Muscle of back (tissue), 11 donors: ENCODE results near the gene PIANP. TPM values are rescaled to one million over a fixed set of nuclear protein-coding genes. Genes with fewer than 3 reads are reported as not detected.
"Not testable (repeated sequence)": the region's sequence is repeated elsewhere in the genome, so short reads cannot be mapped to it uniquely, and the experiment has no call there.

Experiments used
- DNase-seq, 3 donors: peaks; one replicate each; pipeline versions ENCODE4 v3.0.0 to v3.0.0-alpha.2; 2013
- polyA plus RNA-seq, 10 donors: library from polyadenylated mRNA; unstranded; fragments of 120-200 nt; gene quantifications; one replicate each; pipeline ENCODE4 v1.2.1, GENCODE V29; 2013; ENCODE audit not compliant: insufficient read length in 10 of 10

The PIANP gene
- polyA plus RNA-seq, 10 donors, result 2.6 to 7.0 (median 4.4) TPM

DNA sequence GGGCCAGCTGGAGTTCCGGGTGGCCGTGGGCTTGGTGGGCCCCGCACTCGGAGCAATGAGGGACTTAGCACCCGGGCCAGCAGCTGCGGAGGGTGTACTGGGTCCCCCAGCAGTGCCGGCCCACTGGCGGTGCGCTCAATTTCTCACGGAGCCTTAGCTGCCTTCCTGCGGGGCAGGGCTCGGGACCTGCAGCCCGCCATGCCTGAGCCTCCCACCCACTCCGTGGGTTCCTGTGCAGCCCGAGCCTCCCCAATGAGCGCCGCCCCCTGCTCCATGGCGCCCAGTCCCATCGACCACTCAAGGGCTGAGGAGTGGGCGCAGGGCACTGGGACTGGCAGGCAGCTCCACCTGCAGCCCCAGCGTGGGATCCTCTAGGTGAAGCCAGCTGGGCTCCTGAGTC is 7.7 kb upstream of the PIANP start:
- not testable (repeated sequence) for DNase-seq

DNA sequence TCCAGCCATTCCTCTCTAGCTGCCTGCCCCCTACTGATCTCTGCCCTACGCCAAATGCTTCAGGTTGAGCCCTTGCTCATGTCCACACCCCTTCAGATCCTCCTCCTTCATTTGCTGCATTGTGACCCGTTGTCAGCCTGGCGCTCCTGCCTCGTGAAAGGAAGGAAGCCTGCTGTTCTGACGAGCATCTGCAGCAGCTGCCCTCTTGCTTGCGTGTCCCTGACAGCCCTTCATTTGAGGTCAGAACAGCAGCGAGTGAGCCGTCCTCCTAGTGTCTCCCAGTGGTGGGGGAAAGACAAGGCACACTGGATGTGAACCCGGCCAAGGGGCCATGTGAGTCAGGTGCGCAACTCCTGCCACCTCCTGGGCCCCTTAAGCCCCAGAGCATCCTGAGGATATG is 3.0 kb upstream of the PIANP start:
- no peak for DNase-seq

DNA sequence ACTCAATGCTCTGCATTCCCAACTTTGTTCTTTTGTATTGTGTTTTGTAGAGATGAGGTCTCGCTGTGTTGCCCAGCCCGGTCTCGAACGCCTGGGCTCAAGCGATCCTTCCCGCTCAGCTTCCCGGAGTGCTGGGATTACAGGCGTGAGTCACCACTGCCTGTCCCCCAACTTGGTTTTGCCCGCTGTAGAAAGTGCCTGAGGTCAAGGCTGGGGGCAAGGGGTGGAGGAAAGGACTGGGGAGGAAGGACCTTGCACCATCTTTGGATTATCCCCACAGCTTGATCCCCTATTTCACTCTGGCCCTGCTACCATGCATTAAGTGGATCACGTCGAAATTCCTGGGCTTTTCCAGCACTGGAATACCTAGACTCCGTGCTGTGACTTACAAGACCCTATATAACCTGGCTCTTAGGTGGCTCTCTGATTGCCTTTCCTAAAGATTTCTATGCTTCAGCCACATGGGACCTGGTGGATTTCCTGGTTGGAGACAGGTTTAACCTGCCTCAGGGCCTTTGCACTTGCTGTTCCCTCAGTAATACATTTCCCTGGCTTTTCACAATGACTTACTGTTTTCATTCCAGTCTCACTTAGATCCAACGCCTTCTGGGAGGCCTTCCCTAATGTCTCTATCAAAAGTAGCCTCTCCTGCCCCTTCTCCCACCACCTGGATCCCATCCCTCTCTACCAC is 608 bp upstream of the PIANP start:
- no peak for DNase-seq

DNA sequence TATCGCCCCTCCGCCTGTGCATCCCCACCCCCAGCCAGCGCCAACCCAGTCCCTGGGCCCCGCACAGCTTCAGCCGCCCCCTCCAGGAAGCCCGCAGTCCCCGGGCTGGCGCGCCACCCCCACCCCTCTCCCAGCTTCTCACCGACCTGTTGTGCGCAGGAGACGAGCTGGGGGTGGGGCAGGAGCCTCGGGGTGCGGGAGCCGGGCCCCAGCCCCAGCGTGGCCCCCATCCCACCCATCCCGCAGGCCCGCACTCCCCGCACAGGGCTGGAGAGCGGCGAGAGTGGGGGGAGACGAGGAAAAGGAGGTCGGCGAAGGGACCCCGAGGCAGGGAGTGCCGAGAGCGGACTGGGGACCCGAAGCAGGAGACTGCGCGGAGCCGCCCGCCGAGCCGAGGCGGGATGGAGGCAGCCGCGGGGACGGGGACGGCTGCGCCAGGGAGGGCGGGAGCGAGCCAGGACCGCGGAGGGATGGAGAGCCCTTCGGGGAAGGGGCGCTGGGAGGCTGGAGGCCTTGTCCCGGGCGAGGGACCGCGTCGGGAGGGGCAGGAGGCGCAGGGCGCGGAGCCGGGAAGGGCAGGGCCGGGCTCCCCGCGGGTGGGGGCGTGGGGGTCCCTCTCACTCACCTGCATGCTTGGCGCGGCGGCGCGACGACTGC is 498 bp downstream of the PIANP start:
- peak in 1 of 3 donors; percentile 73 for DNase-seq

DNA sequence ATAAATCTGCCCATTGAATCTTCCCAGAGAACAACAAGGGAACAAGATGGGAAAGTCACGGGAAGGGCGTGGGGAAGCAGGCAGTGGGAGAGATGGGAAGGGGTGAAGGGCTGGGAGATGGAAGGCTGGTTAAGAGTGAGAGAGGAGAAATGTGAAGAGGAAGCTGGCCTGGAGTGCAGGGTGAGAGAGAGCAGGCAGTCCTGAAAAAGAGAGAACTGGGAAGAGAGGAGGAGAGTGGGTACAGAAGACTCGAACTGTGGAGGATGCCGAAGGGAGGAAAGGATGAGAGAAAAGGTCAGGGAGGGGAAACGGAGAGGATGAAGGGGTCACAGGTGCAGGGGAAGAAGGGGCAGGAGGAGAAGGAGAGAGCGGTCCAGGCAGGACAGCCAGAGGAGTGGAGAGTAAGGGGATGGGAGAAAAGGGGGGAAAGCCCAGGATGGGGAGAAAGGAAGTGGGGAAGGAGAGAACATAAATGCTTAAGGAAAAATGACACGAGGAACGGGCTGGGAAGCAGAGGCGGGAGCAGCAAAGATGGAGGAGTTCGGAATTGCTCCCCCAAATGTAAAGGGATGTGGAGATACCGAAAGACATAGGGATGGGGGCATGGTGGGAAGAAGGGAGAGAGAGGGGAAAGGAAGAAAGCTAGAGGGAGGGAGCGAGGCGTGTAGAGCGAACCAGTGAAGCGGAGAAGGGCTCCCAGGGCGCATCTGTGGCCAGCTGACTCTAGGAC is 1.2 kb downstream of the PIANP start:
- DNase-seq, result peak in 1 of 3 donors; percentile 18

DNA sequence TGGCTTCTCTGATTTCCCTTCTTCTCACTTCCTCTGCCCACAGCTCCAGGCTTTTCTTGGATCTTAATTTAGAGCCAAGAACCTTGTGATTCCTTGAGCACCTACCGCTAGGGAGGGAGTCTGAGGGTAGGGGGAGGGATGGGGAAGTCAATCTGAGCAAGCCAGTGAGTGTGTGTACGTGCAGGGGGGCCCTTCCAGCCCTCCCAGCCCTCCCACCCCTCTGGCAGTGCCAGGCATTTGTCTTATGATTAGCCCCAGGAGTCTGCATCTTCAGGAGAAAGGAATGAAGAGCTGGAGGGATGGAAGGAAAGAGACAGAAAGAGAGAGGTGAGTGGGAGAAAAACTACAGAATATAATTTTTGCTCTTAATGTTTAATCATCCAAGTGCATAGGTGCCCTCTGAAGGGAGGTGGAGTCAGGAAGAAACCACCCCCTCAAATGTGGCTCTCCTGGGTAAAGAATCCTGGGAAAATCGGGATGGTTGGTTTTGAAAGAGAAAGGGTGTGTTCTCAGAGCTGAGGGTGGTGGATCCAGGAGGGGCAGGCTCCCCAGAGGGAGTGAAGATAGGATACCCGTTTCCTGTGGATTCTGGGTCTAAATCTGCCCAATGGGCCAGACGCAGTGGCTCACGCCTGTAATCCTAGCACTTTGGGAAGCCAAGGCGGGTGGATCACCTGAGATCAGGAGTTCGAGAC is 2.1 kb downstream of the PIANP start:
- no peak for DNase-seq

DNA sequence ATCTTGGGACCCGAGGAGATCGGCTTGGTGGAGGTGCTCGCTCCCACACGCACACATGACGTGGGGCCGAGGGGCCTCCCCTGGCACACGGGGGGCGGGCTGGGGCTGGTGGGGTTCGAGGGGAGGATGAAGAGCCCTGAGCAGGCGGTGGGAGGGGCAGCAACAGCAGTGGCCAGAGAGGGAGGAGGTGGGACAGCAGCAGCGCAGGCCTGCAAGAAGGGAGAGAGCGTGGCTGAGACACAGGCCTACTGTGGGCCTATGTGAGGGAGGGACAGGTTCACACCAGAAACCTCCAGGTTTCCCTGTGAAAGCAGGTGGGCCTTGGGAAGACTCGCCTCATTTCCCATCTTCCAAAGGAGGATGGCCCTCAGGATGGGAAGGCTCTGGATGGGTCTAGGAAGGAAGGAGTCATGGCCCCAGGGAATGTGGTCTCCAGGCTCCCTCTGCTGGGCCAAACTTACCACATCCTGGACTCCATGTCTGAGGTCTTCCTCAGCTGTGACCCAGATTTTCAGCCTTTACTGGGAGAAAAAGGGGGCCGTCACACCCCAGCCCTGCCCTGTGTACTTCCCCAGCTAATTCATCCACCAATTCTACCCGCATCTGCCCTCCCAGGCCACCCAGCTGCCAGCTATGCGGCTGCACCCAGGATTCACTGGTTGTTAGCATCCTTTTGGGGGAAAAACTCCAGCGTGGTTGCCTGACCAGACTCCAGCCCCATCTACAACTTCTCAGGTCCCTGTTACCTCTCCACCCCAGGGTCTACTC is 2.8 kb downstream of the PIANP start:
- peak in 1 of 3 donors; percentile 33 for DNase-seq

DNA sequence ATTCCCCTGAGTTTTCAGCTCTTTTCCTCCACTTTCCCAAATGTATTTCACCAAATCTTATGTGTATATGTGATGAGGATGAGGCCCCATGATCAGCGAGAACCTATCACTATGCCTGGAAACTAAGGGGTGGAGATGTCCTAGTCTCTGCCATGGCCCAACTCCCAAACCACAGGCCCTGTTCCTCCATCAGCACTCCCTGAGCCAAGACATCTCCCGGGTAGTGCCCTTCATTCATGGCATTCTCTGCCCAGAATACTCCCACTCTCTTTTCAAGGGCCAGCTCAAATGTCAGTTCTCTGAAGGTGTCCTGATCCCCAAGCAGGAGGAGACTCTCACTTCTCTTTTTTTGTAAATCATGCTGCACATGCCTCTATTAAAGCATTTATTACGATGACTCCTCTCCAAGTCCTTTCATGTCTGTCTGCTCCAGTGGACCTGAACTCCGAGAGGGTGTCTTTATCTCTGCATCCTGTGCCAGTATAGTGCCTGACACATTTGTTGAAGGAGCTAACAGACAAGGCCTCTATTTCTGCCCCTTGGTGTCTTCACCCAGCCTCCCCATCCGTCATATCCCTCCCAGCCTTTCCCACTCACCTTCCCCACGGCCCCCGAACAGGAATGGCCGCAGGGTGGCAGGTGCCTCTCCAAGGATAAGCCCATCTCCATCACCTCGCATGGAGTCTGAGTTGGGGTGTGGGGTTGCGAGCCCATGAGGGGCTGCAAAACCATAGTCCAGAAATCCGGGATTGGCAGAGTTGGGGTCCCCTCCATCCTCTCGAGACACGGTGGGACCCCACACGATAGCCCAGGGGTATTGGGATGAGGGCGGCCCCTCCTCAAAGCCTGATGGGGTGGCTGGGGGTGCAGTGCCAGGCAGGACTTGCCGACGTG is 3.7 kb downstream of the PIANP start:
- no peak for DNase-seq

DNA sequence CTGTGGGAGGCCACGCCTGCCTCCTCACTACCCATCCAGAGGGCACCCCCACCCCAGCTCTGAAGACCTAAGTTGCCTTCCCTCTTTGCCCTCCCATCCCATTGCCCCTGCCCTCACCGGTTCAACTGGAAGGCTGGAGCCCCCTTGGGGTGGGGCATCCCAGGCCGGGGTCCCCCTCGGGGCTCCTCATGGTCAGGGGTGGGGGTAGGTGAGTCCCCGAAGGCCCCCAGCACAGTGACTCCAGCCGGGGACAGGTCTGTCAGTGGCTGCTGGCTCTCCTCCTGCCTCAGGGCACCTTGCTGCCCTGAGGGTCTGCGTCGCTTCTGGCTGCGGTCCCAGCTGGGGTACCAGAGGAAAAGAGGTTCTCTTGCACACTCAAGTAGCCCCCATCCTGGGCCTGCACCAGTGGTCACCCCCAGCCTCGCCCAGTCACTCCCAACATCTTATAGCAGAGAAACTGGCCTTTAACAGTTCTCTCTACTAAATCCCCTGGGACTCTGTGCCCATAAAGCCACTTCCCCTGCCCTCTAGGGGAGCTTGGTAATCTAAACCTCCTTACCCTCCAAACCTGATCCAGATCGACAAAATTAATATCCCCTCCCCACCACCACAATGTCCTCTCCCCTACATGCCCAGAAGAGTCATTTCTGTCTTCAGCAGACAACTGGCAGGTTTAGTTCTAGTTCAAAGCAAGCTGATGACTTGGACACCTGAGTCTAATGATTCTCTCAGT is 5.1 kb downstream of the PIANP start:
- no peak for DNase-seq

DNA sequence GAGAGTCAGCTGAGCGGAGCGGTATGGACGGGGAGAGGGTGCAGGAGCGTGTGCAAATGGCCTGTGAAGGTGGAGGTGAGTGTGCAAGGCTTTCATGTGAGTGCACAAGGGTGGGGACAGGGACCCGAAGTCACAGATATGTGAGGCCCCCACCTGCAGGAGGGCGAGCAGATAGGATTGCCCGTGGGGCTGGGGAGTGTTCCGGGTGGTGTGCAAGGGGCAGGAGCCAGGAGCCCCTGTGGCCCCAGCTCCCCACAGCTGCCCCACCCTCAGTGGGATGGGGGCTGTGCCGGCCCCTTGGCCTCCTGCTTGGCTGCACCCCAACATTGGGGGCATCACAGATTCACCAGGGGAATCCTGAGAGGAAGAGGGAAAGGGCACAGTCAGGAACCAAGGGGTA is 5.9 kb downstream of the PIANP start:
- no peak for DNase-seq

DNA sequence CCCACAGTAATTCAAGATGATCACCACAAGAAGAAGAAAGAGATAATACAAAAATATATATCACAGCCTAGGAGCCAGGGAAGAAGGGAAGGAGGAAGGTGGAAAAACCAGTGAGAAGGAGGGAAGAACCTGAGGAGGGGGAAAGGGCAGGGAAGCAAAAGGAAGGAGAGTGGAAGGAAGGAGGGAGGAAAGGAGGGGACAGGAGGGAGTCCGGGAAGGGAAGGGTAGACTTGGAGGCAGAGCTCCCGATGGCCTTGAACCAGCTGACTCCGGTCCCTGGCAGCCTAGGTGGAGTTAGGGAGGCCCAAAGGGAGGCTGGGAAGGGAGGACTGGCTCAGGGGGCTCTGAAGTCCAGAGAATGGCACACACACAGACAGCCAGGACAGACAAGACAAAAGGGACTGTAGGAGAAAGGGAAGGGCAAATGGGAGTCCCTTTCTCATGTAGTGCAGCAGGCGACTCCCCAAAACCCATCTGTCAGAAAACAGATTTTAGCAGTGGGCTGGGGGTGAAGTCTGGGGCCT is 6.7 kb downstream of the PIANP start:
- no peak for DNase-seq

DNA sequence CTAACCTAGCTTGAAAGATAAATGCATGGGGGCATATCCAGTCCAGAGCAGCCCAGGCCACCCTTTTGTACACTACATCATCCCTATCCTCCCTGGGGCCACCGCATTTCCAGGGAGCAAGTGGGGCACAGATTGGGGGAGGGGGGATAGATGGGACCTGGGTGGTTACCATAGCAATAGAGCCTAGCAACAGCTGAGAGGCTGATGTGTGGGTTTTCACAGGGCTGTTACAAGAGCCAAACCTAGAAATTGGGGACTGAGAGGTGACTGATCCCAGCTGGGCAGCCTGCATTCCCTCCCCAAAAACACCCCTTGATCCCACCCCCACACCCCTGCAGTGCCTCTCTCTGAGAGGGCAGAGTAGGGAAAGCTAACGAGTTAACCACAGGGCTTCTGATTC is 7.7 kb downstream of the PIANP start:
- DNase-seq, result no peak

DNA sequence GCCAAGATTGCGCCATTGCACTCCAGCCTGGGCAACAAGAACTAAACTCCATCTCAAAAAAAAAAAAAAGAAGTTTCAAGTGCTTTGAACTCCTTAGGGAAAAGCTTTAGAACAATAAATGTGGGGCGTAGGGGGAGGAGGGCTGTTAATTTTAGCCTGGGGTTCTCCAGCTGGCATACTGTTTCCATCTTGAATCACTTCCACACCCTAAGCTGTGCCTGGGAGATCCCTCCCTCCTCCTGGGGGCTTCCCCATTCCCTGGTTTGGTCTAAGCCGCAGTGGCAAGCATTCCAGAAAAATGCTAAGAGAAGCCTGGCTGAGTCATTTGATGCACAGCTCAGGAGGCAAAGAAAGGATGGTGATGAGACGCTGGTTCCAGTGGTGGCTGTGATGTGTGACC is 9.1 kb downstream of the PIANP start:
- DNase-seq, result no peak

DNA sequence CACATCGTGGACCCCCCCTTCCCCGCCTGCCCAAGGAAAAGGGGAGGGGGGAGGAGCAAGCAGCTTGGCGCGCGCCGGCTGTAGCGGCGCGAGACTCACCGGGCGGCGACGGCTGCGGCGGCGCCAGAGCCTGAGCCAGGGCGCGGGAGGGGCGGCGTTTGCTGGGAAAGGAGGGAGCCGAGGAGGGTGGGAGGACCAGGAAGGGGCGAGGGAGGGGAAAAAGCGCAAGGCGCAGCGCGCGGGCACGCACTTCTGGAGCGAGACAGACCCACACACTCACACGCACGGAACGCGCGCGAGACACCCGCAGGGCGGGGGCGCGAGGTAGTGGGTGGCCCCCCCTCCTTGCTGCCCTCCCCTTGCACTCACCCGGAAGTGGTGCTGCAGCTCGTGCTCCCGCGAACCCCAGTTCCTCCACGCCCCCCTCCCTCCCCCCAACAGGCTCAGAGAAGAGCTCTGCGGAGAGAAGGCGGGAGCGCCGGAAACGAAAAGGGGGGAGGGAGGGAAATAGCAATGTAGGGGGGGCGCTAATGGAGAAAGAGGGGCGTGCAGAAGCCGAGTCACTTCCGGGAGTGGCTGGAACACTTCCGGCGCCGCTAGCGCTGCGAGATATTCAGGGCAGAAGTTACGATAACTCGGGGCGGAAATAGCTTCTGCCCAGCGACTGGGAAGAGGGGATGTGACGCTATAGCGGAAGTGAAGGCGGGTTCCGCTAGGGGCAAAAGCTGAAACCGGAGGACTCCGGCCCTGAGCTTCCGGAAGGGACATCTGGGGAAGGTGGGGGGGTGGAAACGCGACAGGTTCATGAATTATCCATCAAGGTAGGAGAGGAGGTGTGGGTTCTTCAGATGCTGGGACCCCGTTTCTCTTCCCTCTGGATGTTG is 11.4 kb downstream of the PIANP start, which contains the start of gene ZNF384:
ZNF384 (minus strand) TSS at position 377 of the 884 bp plus-strand sequence. CDS start 9,855 bp downstream, outside the sequence.
- DNase-seq, result peak; percentile 99 to 100 (median 100)

DNA sequence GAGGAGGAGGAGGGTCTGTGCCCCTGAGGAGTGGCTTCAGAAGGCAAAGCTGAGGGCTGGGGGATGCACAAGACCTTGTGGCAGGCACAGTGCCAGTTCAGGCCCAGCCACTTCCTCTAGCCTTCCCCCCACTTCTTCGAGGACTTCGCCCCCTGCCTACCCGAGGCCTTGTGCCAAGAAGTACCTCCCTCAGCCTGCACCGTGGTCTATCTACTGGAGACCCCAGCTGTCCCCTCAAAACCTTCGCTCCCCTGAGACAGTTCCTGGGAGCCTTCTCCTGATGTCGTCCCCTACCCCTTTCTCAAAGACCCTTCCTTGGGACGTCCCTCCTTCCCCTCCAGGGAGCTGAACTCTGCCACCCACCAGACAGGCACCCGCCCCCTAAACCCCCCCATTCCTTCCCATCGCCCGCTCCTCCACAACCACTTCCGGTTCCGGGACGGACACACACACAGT is 12.0 kb downstream of the PIANP start:
- DNase-seq, result no peak

DNA sequence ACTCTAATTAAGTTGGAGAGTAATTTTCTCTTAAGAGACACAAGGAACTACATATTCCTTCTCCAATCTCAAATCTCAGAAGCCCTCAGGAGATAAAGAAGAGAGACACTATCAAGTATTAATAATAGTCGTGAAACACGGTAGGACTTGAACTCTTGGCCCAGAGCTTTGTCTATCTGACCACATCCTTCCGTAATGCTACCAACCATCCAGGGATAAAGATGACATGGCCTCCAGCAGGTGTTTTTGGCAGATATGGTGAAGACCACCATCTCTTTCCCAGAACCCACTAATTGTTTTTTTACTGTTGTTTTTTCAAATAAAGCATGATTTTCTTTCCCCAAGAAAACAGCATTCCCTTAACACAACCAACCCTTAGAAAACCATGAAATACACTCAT is 14.8 kb downstream of the PIANP start:
- no peak for DNase-seq

DNA sequence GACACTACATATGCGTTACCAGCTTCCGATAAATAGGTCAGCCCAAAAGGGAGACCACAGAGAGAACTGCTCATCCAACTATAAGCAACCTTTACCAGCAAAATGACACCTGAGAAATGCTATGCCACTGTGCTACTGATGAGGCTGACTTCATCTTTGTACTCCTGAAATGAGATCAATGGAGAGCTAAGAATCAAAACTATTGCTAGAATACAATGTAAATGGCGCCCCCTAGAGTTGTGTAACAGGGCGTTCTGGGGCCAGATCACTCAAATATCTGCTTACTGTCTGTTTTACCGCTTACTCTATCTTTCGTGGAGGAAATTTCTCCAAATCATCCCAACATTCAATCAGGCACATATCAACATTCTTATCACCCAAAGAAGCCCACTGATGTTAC is 16.0 kb downstream of the PIANP start:
- no peak for DNase-seq

DNA sequence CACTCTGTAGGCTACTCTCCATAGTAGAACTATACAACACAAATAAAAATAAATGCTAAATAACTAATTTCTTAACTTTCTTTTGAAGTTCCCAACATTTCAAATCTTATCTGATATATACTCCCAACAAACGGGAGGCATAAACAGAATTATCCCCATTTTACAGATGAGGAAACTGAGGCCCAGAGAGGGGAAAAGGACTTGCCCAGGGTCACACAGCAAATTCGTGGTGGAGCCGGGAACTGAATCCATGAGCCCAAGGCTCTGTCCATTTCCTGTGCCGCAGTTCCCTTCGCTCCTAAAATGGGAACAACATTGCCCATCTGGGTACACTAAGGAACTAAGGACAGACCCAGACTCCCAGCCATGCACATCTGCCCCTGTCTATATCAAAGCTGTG is 23.7 kb downstream of the PIANP start:
- DNase-seq, result no peak
